ENCODE measurements around the gene GIGYF2.

The GIGYF2 gene

GRCh38 chr2:232877940-232878511 is 180.9 kb downstream of the GIGYF2 start:
- peaks cover 5% of the 10 kb centered on the region for H3K4me1 Mint-ChIP-seq (ENCODE audit: low read depth)
- peaks cover 7% of the 10 kb centered on the region for H3K27me3 Mint-ChIP-seq
- H3K4me3 Mint-ChIP-seq = peak overlapping the region; percentile 75
- H3K9me3 Mint-ChIP-seq (ENCODE audit: low read depth) = no peaks in the 10 kb centered on the region
- no peaks in the 10 kb centered on the region for H3K36me3 Mint-ChIP-seq
- H3K27ac Mint-ChIP-seq = no peak overlapping the region

- peaks cover 7% of the 10 kb centered on the region for H3K27me3 Mint-ChIP-seq
- H3K4me1 Mint-ChIP-seq (ENCODE audit: low read depth) = peaks cover 5% of the 10 kb centered on the region
- no peaks in the 10 kb centered on the region for H3K9me3 Mint-ChIP-seq (ENCODE audit: low read depth)
- H3K4me3 Mint-ChIP-seq = no peak overlapping the region
- H3K36me3 Mint-ChIP-seq = no peaks in the 10 kb centered on the region
- H3K27ac Mint-ChIP-seq = no peak overlapping the region
Observed at GRCh38 chr2:232878855-232879617, 181.9 kb downstream of the GIGYF2 start.

- H3K4me1 Mint-ChIP-seq (ENCODE audit: low read depth) = peaks cover 5% of the 10 kb centered on the region
- no peaks in the 10 kb centered on the region for H3K36me3 Mint-ChIP-seq
- H3K4me3 Mint-ChIP-seq = no peak overlapping the region
- H3K27ac Mint-ChIP-seq = no peak overlapping the region
- no peaks in the 10 kb centered on the region for H3K9me3 Mint-ChIP-seq (ENCODE audit: low read depth)
- H3K27me3 Mint-ChIP-seq = peaks cover 6% of the 10 kb centered on the region
Observed at GRCh38 chr2:232879618-232880494, 182.7 kb downstream of the GIGYF2 start.

GRCh38 chr2:232880764-232881351 is 183.7 kb downstream of the GIGYF2 start:
- Mint-ChIP-seq H3K4me3 (no peak overlapping the region), H3K9me3 (ENCODE audit: low read depth) (no peaks in the 10 kb centered on the region), H3K27me3 (peaks cover 2% of the 10 kb centered on the region), H3K36me3 (no peaks in the 10 kb centered on the region), H3K4me1 (ENCODE audit: low read depth) (peaks cover 3% of the 10 kb centered on the region), H3K27ac (no peak overlapping the region)

GRCh38 chr2:232882085-232882484 is 185.0 kb downstream of the GIGYF2 start:
- Mint-ChIP-seq H3K4me1 (ENCODE audit: low read depth) (peaks cover 3% of the 10 kb centered on the region), H3K36me3 (no peaks in the 10 kb centered on the region), H3K27ac (no peak overlapping the region), H3K9me3 (ENCODE audit: low read depth) (no peaks in the 10 kb centered on the region), H3K4me3 (no peak overlapping the region), H3K27me3 (peaks cover 2% of the 10 kb centered on the region)

GRCh38 chr2:232882505-232883115 is 185.5 kb downstream of the GIGYF2 start:
- H3K4me1 Mint-ChIP-seq (ENCODE audit: low read depth) = peaks cover under 1% of the 10 kb centered on the region
- H3K9me3 Mint-ChIP-seq (ENCODE audit: low read depth) = no peaks in the 10 kb centered on the region
- H3K4me3 Mint-ChIP-seq = no peak overlapping the region
- peaks cover under 1% of the 10 kb centered on the region for H3K27me3 Mint-ChIP-seq
- no peak overlapping the region for H3K27ac Mint-ChIP-seq
- no peaks in the 10 kb centered on the region for H3K36me3 Mint-ChIP-seq

- Mint-ChIP-seq H3K27ac (no peak overlapping the region), H3K4me3 (no peak overlapping the region), H3K27me3 (no peaks in the 10 kb centered on the region), H3K4me1 (ENCODE audit: low read depth) (no peaks in the 10 kb centered on the region), H3K9me3 (ENCODE audit: low read depth) (no peaks in the 10 kb centered on the region), H3K36me3 (no peaks in the 10 kb centered on the region)
Observed at GRCh38 chr2:232883116-232883721, 186.1 kb downstream of the GIGYF2 start.

- H3K27ac Mint-ChIP-seq = no peak overlapping the region
- H3K9me3 Mint-ChIP-seq (ENCODE audit: low read depth) = no peaks in the 10 kb centered on the region
- H3K4me1 Mint-ChIP-seq (ENCODE audit: low read depth) = no peaks in the 10 kb centered on the region
Observed at GRCh38 chr2:232884001-232884421, 186.9 kb downstream of the GIGYF2 start.

GRCh38 chr2:232884549-232885263 is 187.6 kb downstream of the GIGYF2 start:
- H3K27me3 Mint-ChIP-seq = no peaks in the 10 kb centered on the region
- no peaks in the 10 kb centered on the region for H3K36me3 Mint-ChIP-seq
- H3K27ac Mint-ChIP-seq = no peak overlapping the region
- no peak overlapping the region for H3K4me3 Mint-ChIP-seq
- no peaks in the 10 kb centered on the region for H3K9me3 Mint-ChIP-seq (ENCODE audit: low read depth)
- no peaks in the 10 kb centered on the region for H3K4me1 Mint-ChIP-seq (ENCODE audit: low read depth)

More at GRCh38 chr2:232884001-232884421, 186.9 kb downstream of the GIGYF2 start:
- H3K36me3 Mint-ChIP-seq = no peaks in the 10 kb centered on the region
- H3K4me3 Mint-ChIP-seq = no peak overlapping the region
- no peaks in the 10 kb centered on the region for H3K27me3 Mint-ChIP-seq

GRCh38 chr2:232885264-232885961 is 188.3 kb downstream of the GIGYF2 start:
- Mint-ChIP-seq H3K27ac (no peak overlapping the region), H3K4me1 (ENCODE audit: low read depth) (no peaks in the 10 kb centered on the region), H3K4me3 (no peak overlapping the region), H3K9me3 (ENCODE audit: low read depth) (no peaks in the 10 kb centered on the region), H3K27me3 (no peaks in the 10 kb centered on the region), H3K36me3 (no peaks in the 10 kb centered on the region)

GRCh38 chr2:232886176-232886575 is 189.0 kb downstream of the GIGYF2 start:
- Mint-ChIP-seq H3K9me3 (ENCODE audit: low read depth) (no peaks in the 10 kb centered on the region), H3K27me3 (peaks cover 4% of the 10 kb centered on the region), H3K4me1 (ENCODE audit: low read depth) (peaks cover 4% of the 10 kb centered on the region), H3K4me3 (no peak overlapping the region), H3K36me3 (no peaks in the 10 kb centered on the region), H3K27ac (no peak overlapping the region)

GRCh38 chr2:232886632-232887031 is 189.5 kb downstream of the GIGYF2 start:
- Mint-ChIP-seq H3K27me3 (peaks cover 4% of the 10 kb centered on the region), H3K4me3 (no peak overlapping the region), H3K36me3 (no peaks in the 10 kb centered on the region), H3K27ac (no peak overlapping the region), H3K4me1 (ENCODE audit: low read depth) (peaks cover 4% of the 10 kb centered on the region), H3K9me3 (ENCODE audit: low read depth) (no peaks in the 10 kb centered on the region)

GRCh38 chr2:232887171-232887850 is 190.2 kb downstream of the GIGYF2 start:
- Mint-ChIP-seq H3K36me3 (no peaks in the 10 kb centered on the region), H3K27ac (no peak overlapping the region), H3K4me3 (no peak overlapping the region), H3K9me3 (ENCODE audit: low read depth) (no peaks in the 10 kb centered on the region), H3K27me3 (peaks cover 7% of the 10 kb centered on the region), H3K4me1 (ENCODE audit: low read depth) (peaks cover 4% of the 10 kb centered on the region)

Data from activated naive CD8-positive, alpha-beta T cell (primary cell).